ENCODE data around the gene DRC7.

DRC7 gene

DNA sequence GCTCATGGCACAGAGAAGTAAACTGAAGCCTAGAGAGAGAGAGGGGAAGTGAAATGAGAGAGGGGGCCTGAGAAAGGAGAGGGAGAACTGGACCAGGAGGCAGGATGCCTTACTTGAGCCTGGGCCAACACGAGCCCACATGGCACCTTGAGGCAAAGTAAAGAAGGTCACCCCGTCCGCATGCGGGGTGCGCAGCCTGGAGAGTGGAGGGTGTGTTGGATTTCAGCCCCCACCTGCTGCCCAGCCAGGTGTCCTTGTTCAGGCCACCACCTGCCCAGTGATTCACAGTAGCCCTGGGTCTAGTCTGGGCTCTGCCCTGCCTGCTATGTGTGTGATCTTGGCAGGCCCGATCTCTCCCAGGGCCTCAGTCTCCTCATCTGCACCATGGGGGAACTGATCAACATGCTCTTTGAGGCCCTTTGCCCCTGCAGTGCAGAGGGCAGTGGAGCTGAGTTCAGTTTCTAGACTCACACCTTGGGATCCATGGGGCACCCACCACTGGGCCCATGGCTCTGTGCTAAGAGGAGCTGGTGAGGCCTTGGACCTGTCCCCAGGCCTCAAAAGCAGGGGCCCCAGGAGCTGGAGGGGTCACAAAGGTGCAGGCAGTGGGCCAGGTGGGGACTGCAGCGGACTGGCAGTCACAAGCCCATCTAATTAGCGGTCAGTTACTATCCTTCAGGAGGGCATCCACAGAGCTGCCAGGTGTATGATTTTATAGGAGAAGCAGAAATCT is 9.8 kb upstream of the DRC7 start:
- DNase-seq (ENCODE audit: low read depth): no peak
- TF ChIP-seq, protein P1, sequence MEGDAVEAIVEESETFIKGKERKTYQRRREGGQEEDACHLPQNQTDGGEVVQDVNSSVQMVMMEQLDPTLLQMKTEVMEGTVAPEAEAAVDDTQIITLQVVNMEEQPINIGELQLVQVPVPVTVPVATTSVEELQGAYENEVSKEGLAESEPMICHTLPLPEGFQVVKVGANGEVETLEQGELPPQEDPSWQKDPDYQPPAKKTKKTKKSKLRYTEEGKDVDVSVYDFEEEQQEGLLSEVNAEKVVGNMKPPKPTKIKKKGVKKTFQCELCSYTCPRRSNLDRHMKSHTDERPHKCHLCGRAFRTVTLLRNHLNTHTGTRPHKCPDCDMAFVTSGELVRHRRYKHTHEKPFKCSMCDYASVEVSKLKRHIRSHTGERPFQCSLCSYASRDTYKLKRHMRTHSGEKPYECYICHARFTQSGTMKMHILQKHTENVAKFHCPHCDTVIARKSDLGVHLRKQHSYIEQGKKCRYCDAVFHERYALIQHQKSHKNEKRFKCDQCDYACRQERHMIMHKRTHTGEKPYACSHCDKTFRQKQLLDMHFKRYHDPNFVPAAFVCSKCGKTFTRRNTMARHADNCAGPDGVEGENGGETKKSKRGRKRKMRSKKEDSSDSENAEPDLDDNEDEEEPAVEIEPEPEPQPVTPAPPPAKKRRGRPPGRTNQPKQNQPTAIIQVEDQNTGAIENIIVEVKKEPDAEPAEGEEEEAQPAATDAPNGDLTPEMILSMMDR (IDR thresholded peaks at IDR 0.05; ENCODE audit: low read length, missing control alignments): no peak
- no peak overlapping the region for H3K4me3 ChIP-seq (replicated peaks; ENCODE audit: low read depth, low read length)

DNA sequence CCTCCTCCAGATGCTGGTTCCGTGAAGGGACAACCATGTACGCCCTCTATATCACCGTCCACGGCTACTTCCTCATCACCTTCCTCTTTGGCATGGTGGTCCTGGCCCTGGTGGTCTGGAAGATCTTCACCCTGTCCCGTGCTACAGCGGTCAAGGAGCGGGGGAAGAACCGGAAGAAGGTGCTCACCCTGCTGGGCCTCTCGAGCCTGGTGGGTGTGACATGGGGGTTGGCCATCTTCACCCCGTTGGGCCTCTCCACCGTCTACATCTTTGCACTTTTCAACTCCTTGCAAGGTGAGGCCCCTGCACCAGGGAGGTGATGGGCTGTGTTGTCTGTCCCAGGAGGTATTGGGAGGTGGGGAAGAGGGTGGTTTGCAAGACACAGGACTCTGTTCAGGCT is 9.0 kb upstream of the DRC7 start:
- H3K4me3 ChIP-seq (replicated peaks; ENCODE audit: low read depth, low read length): no peak overlapping the region
- TF ChIP-seq, protein P1 (IDR thresholded peaks at IDR 0.05; ENCODE audit: low read length, missing control alignments): no peak
- DNase-seq (ENCODE audit: low read depth): no peak

DNA sequence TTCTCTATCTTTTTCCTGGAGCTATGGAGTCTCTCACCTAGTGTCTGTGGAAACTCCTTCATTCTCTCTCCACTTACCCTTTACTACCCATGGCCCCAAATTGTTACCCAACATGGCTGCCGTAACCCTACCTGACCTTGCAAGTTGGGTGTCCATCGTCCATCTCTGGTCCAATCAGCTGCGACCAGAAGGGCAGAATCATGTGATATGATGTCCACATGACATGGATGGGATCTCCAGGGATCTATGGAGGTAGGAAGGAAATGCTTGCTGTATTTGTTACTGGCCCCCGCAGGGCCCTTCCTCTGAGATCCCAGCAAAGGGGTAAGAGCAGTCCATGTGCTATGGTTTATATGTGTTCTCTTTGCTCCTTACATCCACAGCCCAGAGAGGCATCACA is 8.0 kb upstream of the DRC7 start:
- no peak overlapping the region for H3K4me3 ChIP-seq (replicated peaks; ENCODE audit: low read depth, low read length)
- no peak for DNase-seq (ENCODE audit: low read depth)
- TF ChIP-seq, protein P1 (IDR thresholded peaks at IDR 0.05; ENCODE audit: low read length, missing control alignments): no peak

DNA sequence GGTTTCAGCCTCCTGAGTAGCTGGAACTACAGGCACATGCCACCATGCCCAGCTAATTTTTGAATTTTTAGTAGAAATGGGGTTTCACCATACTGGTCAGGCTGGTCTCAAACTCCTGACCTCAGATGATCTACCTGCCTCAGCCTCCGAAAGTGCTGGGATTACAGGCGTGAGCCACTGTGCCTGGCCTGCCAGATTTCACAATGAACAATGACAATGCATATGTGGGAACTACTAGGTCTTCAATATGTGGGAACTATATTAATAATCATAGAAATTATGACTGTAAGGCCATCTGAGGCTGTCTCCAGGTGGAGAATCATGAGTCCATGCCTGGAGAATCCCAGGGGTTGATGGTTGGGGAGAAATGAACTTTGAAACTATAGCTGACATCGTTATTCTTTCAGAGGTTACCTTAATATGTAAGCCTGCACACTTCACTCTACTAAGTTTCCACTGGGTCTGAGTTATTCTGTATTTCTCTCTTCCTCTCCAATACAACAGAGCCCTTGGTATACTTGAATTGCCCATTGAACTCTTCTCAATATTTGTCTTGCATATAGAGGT is 7.2 kb upstream of the DRC7 start:
- H3K4me3 ChIP-seq (replicated peaks; ENCODE audit: low read depth, low read length): no peak overlapping the region
- TF ChIP-seq, protein P1 (IDR thresholded peaks at IDR 0.05; ENCODE audit: low read length, missing control alignments): no peak
- DNase-seq (ENCODE audit: low read depth): no peak

DNA sequence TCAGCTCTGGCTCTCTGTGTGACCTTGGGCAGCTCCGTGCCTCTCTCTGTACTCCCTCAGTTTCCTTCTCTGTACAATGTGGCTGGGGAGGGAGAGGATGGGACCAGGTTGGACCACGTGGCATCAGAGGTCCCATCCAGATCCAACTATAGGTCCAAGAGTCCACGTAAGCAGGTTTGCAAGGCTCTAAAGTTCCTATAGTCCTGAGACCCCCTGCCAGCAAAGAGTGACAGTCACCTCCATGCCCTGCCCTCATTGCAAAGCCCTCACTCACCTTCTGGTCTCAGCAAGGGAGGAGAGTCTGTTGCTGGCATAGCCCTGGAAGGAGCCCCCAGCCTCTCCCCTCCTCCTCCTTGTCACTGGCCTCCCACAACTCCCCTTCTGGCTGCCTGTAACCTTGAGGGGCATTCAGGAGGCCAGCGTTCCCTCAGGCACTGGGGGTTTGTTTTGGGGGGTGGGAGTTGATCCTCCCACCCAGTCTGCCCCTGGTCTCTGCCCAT is 6.1 kb upstream of the DRC7 start:
- no peak for DNase-seq (ENCODE audit: low read depth)
- no peak overlapping the region for H3K4me3 ChIP-seq (replicated peaks; ENCODE audit: low read depth, low read length)
- TF ChIP-seq, protein P1 (IDR thresholded peaks at IDR 0.05; ENCODE audit: low read length, missing control alignments): no peak

DNA sequence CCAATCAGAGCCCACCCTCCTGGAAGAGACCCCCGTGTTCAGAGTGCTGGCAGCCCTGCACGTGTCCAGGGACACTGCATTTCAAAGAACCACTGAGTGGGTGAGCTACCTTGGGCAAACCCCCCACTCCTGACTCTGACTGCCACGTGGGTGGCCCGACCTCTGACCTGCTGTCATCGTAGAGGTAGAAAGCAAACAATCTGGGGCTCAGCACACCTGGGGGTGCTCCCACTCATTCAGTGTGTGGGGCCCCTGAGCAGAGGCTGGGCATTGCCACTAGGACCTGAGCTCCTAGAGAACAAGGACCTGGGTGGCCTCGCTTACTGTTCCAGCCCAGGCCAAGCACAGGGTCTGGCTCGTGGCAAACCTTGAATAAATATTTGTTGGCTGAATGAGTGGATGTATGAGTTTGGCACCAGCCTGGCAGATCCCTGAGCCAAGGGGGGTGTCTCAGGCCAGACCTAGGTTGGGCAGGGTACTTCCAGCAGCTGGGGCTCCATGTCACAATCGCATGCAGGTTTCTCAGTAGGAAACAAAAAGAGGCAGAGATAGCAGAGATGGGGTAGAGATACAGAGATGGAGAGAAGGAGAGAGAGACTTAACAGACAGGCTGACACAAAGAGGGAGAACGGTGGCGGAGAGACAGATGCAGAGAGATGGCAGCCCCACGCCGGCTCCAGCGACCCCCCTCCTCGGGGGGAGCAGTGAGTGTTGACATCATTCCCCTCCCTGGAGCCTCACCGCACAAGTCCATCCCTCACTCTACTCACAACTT is 5.4 kb upstream of the DRC7 start:
- no peak overlapping the region for H3K4me3 ChIP-seq (replicated peaks; ENCODE audit: low read depth, low read length)
- TF ChIP-seq, protein P1 (IDR thresholded peaks at IDR 0.05; ENCODE audit: low read length, missing control alignments): no peak

More for the DNA sequence above, 5.4 kb upstream of the DRC7 start:
- no peak for DNase-seq (ENCODE audit: low read depth)
